Osteocyte (in vitro differentiated cells): ENCODE measurements around the gene IGHMBP2. TPM values are rescaled to one million over a fixed set of nuclear protein-coding genes. Genes with fewer than 3 reads are reported as not detected.

ENCODE experiments used
- DNase-seq: peaks from one replicate; pipeline ENCODE4 v3.0.0; 2021; ENCODE audit warnings: mixed read lengths; ENCODE audit not compliant: unreplicated experiment; ENCODE audit errors: extremely low spot score
- H3K27ac Mint-ChIP-seq: one replicate; pipeline ENCODE4 v1.8.0; 2021; ENCODE audit warnings: mild to moderate bottlenecking, mixed read lengths; ENCODE audit not compliant: unreplicated experiment
- H3K27me3 Mint-ChIP-seq: one replicate; pipeline ENCODE4 v1.8.0; 2021; ENCODE audit warnings: mixed read lengths; ENCODE audit not compliant: unreplicated experiment
- H3K36me3 Mint-ChIP-seq: one replicate; pipeline ENCODE4 v1.8.0; 2021; ENCODE audit warnings: mixed read lengths; ENCODE audit not compliant: unreplicated experiment
- H3K4me1 Mint-ChIP-seq: one replicate; pipeline ENCODE4 v1.8.0; 2021; ENCODE audit warnings: mixed read lengths; ENCODE audit not compliant: unreplicated experiment
- H3K4me3 Mint-ChIP-seq: one replicate; pipeline ENCODE4 v1.8.0; 2021; ENCODE audit warnings: mild to moderate bottlenecking, moderate library complexity, mixed read lengths; ENCODE audit not compliant: unreplicated experiment
- H3K9me3 Mint-ChIP-seq: one replicate; pipeline ENCODE4 v1.8.0; 2021; ENCODE audit warnings: mixed read lengths; ENCODE audit not compliant: unreplicated experiment
- total RNA-seq: library from RNA; stranded (reverse); gene quantifications from 2 replicates; pipeline ENCODE4 v1.2.1, GENCODE V29; 2021
- TF ChIP-seq, protein P1 (sequence below): fragments of 200-600 bp; sonication (generic); IDR thresholded peaks from 2 replicates; pipeline ENCODE4 v1.5.0; 2021; ENCODE audit warnings: antibody characterized with exemption, mild to moderate bottlenecking, moderate library complexity

Gene IGHMBP2
- total RNA-seq, 1 donor from 2014 or later: 30.5 TPM

DNA sequence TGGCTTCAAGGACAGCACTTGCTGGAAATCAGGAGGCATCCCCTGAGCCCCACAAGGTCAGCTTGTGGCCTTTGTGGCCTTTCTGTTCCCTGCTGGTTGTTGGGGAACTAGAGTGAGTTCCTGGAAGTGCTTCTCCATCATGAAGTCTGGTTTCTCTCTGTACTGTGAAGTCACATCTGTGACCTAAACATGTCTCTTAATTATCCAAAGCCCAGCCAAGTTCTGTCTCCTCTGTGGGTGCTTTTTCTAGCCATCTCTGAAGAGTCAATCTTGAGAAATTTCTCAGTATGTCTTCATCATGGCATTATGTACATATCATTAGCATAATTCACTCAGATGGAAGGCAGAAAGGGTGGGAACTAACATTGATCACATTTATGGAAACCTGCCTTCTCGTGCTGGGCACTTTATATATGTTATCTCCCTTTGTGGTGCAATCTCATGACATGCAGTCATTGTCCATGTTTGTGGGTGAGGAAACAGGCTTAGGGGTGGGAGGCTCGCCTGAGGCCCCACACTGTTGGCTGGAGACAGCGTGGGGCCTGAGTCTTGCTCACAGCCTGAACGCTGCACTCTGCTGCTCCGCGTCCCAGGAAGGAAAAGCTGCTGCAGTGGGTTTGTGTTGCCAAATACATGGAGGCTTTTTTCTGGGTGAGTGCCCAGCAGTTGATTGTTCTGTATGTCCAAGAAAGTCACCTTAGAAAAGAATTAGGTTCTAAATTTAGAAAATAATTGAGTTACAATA, 24.6 kb downstream of the IGHMBP2 start:
- TF ChIP-seq, protein P1, sequence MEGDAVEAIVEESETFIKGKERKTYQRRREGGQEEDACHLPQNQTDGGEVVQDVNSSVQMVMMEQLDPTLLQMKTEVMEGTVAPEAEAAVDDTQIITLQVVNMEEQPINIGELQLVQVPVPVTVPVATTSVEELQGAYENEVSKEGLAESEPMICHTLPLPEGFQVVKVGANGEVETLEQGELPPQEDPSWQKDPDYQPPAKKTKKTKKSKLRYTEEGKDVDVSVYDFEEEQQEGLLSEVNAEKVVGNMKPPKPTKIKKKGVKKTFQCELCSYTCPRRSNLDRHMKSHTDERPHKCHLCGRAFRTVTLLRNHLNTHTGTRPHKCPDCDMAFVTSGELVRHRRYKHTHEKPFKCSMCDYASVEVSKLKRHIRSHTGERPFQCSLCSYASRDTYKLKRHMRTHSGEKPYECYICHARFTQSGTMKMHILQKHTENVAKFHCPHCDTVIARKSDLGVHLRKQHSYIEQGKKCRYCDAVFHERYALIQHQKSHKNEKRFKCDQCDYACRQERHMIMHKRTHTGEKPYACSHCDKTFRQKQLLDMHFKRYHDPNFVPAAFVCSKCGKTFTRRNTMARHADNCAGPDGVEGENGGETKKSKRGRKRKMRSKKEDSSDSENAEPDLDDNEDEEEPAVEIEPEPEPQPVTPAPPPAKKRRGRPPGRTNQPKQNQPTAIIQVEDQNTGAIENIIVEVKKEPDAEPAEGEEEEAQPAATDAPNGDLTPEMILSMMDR: no peak
- H3K9me3 Mint-ChIP-seq: peaks cover 13% of the 10 kb centered on the region
- peaks cover 63% of the 10 kb centered on the region for H3K36me3 Mint-ChIP-seq
- DNase-seq: no peak
- H3K4me3 Mint-ChIP-seq: no peak overlapping the region
- H3K27ac Mint-ChIP-seq: no peak overlapping the region
- peaks cover 3% of the 10 kb centered on the region for H3K4me1 Mint-ChIP-seq
- no peaks in the 10 kb centered on the region for H3K27me3 Mint-ChIP-seq

GRCh38 chr11:68929135-68929534, 25.4 kb downstream of the IGHMBP2 start:
- H3K27ac Mint-ChIP-seq: no peak overlapping the region
- H3K27me3 Mint-ChIP-seq: no peaks in the 10 kb centered on the region

DNA sequence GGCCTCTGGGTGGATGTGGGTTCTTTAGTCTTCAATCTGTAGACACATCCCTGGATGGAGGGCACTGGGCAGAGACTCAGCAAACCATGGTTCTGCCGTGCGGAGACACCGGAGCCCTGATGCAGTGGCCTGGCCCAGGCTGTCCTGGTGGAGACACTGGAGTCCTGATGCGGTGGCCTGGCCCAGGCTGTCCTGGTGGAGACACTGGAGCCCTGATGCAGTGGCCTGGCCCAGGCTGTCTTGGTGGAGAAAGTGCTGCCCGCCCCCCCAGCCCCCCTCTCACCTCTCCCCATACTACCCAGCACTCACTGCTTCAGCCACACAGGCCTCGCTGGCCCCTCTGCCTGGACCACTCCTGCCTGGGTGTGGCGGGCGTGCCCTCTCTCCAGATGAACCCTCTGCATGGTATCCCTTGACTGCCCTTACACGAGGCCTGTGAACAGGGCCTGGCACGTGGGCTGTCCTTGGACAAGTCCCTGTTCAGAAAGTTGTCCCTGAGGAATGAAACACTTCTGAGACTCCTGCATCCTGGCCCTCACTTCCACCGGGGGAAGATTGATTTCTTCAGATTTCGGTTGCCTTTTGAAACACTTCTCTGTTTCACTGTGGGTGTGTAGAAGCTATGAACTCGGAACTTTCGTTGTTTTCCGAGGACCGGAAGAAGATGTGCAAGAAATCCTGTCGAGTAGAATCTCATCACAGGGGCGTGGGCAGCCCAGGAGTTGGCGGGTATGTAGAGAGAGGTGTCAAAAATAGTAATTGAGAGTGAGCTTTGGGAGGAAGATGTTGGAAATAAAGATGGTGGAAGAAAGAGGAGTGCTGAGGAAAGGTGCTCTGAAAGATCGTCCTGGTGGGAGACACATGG, 26.2 kb downstream of the IGHMBP2 start:
- H3K9me3 Mint-ChIP-seq: peaks cover 7% of the 10 kb centered on the region
- no peak for DNase-seq
- no peaks in the 10 kb centered on the region for H3K27me3 Mint-ChIP-seq
- peaks cover 48% of the 10 kb centered on the region for H3K36me3 Mint-ChIP-seq
- no peaks in the 10 kb centered on the region for H3K4me1 Mint-ChIP-seq
- TF ChIP-seq, protein P1: no peak
- no peak overlapping the region for H3K4me3 Mint-ChIP-seq
- H3K27ac Mint-ChIP-seq: no peak overlapping the region

More at GRCh38 chr11:68929135-68929534, 25.4 kb downstream of the IGHMBP2 start:
- no peak overlapping the region for H3K4me3 Mint-ChIP-seq
- H3K9me3 Mint-ChIP-seq: peaks cover 13% of the 10 kb centered on the region
- no peak for DNase-seq
- no peaks in the 10 kb centered on the region for H3K4me1 Mint-ChIP-seq
- H3K36me3 Mint-ChIP-seq: peaks cover 55% of the 10 kb centered on the region
- TF ChIP-seq, protein P1: no peak

DNA sequence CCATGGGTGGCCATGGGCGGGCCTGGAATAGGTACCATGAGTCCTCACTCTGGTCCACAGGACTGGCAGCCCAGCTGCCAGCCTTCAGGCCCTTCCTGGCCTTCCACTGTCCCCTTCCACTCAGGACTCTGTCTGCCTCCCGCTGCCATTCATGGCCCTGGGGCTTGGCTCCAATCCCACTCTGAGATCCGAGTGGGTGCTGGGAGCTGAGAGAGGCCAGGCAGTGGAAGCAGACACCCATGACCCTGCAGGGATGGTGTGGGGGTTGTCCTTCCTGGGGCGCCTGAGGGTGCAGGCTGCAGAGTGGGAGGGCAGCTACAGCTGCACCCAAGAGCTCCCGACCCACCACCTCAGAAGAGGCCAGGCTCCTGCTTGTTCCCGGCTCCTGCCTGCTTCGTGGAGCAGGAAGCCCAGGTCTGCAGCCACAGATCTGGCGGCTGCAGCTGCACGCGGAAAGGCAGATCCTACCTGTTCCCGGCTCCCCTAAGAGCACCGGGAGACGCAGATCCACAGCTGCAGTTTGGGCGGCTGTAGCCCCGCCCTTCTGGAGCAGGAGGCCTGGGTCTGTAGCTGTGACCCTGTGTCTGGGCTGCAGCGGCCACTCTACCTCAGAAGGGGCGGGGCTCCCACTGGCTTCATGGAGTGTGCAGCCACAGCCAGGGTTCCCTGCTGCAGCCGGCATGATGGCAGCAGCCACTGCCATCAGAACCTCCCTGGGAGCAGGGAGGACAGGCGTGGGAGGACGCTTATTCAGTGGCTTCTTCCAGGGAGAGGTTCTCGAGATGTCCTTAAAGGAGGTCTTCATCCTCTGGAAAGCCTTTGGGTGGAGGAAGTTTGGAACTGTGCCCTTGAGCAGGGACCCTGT, 27.5 kb downstream of the IGHMBP2 start:
- TF ChIP-seq, protein P1: no peak
- Mint-ChIP-seq H3K36me3 (peaks cover 41% of the 10 kb centered on the region), H3K4me3 (no peak overlapping the region), H3K27ac (no peak overlapping the region), H3K9me3 (no peaks in the 10 kb centered on the region), H3K4me1 (no peaks in the 10 kb centered on the region), H3K27me3 (no peaks in the 10 kb centered on the region)
- no peak for DNase-seq
